Inflammatory macrophage treated with lipopolysaccharide for 1 hour (primary cell): ENCODE data around the gene CNTNAP3.
"Not testable (repeated sequence)": the region's sequence is repeated elsewhere in the genome, so short reads cannot be mapped to it uniquely, and the experiment has no call there.

Source experiments
- DNase-seq, 2 donors: peaks; one replicate each; pipeline ENCODE4 v3.0.0-alpha.2; 2020 to 2022

CNTNAP3 gene

DNA sequence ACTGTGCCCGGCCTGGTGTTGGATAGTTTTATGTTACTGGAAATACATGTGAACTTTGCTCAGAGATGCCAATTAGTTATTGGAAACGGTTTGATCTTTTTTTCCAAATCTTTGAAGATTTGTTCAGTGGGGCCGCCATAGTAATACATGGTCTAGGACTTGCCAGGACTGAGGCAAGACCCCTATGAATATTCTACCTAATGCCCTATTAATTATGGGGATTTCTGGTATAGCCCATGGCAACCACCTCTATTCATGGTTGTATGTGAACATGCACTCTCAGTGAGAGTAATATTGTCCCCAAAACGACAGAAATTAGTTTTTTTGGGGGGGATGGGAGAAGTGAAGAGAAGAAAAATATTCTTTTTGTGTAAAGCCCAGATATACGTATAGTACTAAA lies 220.3 kb downstream of the CNTNAP3 start:
- DNase-seq, result not testable (repeated sequence)

DNA sequence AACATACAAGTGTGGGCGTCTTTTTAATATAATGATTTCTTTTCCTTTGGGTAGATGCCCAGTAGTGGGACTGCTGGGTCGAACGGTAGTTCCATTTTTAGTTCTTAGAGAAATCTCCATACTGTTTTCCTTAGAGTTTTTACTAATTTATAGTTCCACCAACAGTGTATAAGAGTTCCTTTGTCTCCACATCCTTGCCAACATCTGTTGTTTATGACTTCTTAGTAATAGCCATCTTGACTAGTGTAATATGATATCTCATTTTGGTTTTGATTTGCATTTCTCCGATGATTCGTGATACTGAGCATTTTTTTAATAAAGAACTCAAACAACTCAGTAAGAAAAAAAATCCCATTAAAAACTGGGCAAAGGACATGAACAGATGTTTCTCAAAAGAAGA lies 225.0 kb downstream of the CNTNAP3 start:
- DNase-seq, result not testable (repeated sequence)

DNA sequence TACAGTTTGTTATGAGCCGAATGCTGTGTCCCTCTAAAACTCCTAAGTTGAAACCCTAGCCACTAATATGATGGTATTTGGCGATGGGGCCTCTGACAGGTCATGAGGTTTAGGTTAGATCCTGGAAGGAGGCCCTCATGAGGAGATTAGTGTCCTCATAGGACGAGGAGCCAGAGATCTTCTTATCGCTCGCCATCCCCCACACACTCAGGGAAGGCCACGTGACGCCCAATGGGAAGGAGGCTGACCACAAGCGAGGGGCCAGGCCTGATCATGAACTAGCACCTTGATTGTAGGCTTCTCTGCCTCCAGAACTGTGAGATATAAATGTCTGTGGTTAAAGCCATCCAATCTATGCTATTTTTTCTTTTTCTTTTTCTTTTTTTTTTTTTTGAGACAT lies 233.5 kb downstream of the CNTNAP3 start:
- DNase-seq, result not testable (repeated sequence)

DNA sequence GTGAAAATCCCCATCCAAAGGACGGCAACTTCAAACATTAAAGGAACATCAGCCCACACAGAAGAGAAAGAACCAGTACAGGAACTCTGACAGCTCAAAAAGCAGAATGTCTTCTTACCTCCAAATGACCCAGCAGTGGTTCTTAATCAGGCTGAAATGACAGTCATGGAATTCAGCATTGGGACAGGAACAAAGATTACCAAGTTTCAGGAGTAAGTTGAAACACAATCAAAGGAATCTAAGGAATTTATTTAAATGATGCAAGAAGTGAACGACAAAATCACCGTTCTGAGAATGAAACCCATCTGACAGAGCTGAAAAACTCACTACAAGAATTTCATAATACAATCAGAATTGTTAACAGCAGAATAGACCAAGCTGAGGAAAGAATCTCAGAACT lies 241.1 kb downstream of the CNTNAP3 start:
- DNase-seq, result not testable (repeated sequence)

DNA sequence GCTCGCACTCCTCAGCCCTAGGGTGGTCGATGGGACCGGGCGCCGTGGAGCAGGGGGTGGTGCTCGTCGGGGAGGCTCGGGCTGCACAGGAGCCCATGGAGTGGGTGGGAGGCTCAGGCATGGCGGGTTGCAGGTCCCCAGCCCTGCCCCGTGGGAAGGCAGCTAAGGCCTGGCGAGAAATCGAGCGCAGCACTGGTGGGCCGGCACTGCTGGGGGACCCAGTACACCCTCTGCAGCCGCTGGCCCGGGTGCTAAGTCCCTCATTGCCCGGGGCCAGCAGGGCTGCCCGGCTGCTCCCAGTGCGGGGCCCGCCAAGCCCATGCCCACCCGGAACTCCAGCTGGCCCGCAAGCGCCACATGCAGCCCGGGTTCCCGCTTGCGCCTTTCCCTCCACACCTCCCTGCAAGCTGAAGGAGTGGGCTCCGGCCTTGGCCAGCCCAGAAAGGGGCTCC lies 245.6 kb downstream of the CNTNAP3 start:
- not testable (repeated sequence) for DNase-seq

DNA sequence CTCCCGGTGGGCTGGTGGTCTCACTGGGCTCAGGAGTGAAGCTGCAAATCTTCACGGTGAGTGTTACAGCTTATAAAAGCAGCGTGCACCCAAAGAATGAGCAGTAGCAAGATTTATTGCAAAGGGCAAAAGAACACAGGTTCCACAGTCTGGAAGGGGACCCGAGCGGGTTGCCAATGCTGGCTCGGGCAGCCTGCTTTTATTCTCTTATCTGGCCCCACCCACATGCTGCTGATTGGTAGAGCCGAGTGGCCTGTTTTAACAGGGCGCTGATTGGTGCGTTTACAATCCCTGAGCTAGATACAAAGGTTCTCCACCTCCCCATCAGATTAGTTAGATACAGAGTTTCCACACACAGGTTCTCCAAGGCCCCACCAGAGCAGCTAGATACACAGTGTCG lies 246.2 kb downstream of the CNTNAP3 start:
- not testable (repeated sequence) for DNase-seq

DNA sequence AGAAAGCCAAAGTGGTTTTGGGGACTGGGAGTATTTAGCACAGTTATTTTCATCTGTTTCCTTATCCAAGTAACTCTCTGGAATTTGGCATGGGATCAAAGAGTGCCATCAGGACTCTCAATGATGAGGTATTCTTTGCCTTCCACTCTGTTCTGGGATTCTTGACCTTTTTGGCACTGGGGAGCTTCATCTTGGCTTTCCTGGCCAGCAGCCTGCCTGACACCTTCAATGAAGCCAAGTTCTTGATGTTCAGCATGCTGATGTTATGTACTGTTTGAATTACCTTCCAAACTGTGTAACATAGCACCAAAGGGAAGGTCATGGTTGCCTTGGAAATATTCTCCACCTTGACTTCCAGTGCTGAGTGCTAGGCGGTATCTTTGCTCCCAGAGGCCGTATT lies 248.8 kb downstream of the CNTNAP3 start:
- DNase-seq, result not testable (repeated sequence)

DNA sequence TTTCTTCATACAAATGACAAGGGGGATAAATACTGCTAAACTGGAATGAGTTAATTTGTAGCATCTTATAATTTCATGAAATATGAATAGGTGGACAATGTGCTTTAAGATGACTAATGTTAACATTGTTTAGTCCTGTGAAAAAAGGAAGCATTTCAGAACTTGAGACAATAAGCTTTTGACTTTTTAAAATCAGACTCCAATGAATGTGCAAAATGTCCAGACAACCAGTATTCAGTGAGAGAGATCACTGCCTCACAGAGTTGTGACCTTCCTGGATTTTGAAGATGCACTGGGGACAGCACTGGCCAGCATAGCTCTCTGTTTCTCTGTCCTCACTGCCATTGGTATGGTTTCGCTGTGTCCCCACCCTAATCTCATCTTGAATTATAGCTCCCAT lies 249.7 kb downstream of the CNTNAP3 start:
- DNase-seq, result not testable (repeated sequence)

DNA sequence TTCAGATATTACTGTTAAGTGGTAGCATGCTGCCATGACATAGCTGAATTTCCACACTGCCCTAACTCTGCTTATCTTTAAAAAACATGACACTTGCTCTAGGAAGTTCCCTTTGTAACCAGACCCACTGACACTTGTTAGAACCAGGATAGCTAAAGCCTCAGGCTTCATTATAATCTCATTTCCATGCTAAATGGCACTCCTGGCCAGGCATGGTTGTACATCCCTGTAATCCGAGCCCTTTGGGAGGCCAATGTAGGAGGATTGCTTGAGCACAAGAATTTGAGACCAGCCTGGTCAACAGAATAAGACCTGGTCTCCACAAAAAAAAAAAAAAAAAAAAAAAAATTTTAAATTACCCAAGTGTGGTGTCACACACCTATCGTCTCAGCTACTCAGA lies 254.1 kb downstream of the CNTNAP3 start:
- DNase-seq, result not testable (repeated sequence)

DNA sequence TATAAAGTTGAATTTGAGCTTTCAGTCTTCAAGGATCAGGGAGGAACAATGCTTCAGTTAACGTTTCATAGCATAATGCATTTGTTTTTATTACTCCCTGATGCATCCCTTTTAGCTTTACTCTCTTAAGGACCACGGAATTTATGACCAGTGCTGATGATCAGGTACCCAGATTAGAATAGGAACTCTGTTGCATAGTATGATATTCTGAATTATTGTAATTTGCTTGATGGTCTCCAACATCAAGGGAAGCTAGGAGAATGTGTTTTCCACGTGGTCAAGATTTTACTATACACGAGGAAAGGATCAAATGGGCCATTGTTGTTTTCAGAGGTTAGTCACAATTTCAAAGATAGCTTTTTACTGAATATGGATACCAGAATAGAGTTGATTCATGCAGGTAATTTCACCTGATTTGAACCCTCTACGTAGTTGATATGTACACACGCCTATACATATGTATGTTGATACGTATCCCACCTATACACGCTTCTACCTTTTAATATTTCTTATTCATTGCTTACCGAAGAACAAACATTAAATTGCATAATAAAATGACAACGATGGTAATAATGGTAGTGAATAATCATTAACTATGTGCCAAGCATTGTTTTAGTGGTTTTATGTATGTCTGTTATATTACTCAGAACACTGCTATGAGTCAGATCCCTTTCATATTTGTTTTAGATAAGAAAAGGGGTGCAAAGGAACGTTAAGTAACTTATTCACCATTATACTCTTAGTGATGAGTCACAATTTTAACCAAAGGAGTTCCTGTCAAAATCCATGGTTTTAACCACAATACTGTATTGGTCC lies 257.6 kb downstream of the CNTNAP3 start:
- DNase-seq, result not testable (repeated sequence)

DNA sequence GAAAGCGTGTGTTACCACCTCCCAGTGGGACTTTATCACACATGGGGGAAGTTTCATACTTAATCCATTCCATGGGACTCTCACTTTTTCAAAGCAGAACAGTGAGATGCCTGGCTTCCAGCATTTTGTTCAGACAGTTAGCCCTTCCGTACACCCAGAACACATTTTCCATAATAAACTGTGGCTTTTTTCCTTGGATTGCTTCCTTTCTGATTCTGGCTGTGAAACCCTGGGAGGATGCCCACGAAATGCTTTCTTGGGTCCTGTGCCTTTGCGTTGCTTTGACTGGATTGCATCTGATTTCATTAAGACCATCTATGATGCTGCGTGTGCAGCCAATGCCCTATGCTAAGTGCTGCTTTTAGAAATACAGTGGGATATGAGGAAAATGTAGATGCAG lies 259.1 kb downstream of the CNTNAP3 start:
- DNase-seq, result not testable (repeated sequence)

DNA sequence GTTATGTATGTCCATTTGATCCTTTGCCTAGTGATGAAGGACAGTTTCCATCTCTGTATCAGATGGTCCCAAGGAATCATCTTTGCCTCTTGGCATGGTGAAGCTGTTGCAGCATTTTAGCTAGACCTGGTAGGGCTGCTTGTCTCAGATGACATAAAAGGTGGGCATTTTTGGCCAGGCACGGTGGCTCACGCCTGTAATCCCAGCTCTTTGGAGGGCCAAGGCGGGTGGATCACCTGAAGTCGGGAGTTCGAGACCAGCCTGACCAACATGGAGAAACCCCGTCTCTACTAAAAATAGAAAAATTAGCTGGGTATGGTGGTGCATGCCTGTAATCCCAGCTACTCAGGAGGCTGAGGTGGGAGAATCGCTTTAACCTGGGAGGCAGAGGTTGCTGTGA lies 259.8 kb downstream of the CNTNAP3 start:
- DNase-seq, result not testable (repeated sequence)

DNA sequence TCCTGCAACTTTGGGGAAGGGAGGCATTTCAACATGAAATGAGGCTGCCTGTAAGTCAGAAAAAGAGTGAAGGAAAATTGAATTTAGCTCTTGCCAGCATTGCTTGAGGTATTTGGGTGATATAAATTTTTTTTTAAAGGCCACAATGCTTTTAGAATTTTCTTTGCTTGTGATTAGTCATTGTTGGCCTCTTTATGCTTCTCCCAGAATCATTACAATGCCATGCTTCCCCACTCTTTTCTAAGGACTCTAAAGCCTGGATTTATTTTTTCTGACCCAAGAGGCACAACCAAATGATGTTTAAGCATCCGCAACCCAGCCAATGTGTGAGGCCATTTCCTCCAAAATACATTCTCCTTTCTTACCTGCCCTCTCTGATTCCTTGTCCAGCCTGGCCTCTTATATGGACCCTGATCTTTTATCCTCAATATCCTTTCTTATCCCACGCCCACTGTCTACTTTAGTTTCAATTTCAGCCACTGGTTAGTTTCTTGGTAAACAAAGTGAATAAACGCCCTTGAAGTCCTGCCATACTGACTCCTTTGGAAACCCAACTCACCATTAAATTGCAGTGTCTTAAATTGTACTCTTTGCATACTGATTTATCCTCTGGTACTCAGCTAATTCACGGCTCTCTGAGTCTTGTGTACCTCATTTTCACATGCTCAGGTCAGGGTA lies 261.9 kb downstream of the CNTNAP3 start:
- not testable (repeated sequence) for DNase-seq
